Measurements from ENCODE around the gene CALU.

CALU gene

GRCh38 chr7:128725531-128725930, 13.6 kb upstream of the CALU start:
- no peak for DNase-seq

DNA sequence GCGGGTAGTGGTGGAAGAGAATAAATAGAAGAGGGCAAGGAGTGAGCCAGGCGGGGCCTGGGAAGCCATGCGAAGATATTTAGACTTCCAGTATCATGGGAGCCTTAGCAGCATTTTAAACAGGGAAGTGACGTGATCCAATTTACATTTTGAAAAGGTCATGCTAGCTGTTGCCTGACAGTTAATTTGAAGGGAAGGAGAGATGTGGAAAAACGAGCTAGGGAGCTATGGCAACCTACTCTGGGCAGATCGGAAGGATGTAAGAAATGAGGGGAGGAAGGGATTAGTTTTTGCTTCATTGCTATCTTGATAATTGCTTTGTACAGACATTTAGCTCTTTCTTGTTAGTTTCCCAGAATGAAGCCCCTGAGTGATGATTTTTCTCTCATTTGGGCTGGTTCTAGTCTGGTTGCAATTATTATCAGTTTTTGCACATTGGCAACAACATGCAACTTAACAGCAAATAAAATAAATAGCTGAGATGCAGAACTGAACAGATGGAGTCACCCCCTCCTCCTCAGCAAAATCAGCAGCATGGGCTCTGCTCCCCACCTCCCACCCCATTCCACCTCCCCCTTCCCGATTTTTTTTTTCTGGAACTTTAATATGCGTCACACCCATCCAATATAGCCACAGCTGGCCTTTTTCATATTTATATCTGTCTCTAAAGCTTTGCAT, 13.0 kb upstream of the CALU start:
- DNase-seq = no peak

DNA sequence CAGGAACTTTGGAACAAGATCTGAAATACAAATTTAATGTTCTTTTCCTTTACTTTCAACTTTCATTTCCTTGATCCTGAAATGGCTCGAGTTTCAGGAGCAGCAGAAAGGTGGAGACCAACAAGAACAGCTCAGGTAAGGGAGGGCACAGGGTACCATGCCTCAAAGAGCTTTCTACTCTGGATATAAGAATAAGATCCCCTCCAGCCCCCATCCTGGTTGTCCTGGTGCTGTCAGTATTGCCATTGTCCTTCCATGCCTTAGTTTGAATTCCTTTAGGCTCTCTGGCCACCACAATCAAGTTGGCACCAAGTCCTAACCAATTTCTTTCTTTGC, 12.5 kb upstream of the CALU start:
- no peak for DNase-seq

DNA sequence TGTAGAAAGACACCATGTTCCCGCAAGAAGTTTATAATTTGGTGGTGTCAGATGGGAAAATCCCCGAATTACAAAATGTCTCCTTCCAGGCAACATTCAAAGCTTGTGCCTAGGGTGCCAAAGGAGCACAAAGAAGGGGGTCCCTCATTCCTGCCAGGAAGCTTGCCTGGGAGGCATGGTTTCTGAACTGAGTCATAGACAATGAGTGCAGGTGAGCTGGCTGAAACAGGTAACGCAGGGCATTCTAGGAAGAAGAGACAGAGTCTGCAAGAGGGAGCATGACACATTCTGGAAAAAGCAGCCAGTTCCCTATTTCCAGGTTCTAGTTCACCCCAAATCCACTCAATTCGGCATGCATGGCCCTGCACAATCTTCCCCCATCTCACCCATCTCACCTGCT, 11.9 kb upstream of the CALU start:
- no peak for DNase-seq

DNA sequence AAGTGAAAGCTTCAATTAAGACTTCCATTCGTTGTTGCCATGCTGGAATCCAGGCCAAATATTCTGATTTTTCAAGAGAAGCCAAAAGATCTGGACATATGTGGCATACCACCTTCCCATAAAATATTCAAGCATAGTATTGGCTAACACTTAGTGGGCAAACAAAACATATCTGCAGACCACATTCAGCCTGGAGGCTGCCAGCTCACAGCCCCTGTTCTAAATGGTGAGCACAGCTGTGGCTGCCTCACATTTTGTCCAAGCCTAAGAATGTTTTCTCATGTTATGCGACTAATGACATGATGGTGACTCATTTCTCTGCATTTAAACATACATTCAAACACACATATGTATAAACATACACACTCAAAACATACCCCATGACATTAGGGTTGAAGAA, 10.6 kb upstream of the CALU start:
- no peak for DNase-seq

DNA sequence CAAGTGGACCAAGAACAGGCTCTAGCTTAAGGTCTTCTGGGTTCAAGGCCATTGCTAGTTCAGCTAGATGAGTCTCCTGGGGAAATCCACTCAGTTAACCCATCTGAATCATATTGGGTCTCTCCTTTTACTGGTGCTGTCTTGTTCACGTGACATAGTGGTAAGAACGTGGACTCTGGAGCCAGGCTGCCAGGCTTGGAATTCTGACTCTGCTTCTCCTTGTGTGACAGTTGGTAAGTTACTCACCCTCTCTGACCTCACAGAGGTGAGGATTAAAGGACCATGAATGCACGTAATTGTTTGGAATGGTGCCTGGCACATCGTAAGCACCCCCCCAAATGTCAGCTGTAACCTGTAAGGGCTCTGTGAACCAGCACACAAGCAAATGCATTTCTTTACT, 9.7 kb upstream of the CALU start:
- DNase-seq = no peak

- no peak for DNase-seq
These were observed 8.0 kb upstream of the CALU start for GRCh38 chr7:128731184-128731583.

- no peak for DNase-seq
These were observed 6.5 kb upstream of the CALU start for GRCh38 chr7:128732521-128733277.

DNA sequence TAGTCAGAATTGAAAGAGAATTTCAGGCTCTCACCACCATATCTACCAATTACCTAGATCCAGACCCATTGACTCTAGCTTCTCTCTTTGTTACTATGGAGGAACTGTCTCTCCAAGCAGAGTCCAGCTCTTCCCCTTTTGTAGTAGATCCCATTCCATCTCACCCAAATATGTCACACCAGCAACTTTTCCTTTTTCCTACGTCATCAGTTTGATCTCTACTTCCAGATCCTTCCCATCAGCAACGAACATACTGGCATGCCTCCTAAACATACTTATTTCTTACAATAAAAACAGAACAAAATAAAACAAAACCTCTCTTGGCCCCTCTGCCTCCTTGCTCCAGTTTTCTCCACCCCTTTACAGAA, 5.9 kb upstream of the CALU start:
- no peak for DNase-seq

DNA sequence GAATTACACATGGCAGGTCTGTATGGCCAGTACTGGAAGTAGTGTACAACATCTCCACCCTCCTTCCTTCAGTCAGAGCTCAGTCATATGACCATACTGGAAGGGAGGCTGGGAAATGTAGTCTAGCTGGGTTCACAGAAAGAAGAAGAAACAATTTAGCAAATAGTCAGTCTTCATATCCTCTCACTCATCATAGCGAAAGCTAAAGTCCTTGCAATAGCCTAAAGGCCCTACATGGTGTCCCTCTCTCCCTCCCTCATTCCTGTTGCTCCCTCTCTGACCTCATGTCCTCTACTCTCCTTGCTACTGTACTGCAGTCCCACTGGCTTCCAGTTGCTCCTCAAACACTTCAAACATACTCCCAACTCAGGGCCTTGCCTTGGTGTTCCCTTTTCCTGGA, 4.3 kb upstream of the CALU start:
- DNase-seq = no peak

- no peak for DNase-seq
These were observed 3.7 kb upstream of the CALU start for GRCh38 chr7:128735436-128735835.

DNA sequence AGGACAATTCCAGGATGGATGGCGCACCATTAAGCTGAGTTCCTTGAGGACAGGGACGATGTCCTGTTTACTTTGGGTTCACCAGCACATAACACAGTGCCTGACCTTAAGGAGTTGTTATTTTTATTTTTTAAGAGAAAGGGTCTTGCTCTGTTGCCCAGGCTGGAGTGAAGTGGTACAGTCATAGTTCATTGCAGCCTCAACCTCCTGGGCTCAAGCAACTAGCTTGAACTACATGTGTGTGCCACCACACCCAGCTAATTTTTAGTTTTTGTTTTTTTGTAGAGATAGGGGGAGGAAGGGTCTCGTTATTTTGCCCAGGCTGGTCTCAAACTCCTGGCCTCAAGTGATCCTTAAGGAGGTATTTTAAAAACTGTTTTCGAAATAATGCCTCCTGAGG, 1.7 kb upstream of the CALU start:
- DNase-seq = no peak

- DNase-seq = no peak
These were observed 1.2 kb upstream of the CALU start for GRCh38 chr7:128737867-128738385.

DNA sequence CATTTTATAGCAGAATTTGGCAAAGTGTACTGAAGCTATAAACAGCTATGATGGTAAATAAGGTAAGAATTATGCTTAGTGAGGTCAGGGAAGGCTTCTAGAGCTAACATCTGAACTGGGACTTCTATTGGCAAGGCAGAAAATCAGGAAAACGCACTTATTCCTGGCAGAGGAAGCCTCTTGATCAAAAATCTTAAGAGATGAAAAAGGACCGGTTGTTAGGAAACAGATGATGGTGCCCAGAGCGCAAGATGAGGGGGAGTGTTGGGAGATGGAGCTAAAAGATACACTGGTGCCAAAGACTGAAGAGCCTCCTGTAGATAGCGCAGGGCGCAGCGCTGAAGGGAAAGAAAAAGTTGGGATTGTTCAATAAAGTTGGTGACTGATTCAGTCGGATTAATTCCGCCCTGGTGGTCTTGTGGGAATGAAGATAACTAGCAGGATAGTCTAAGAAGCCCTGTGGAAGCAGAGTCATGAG, 550 bp upstream of the CALU start:
- no peak for DNase-seq

DNA sequence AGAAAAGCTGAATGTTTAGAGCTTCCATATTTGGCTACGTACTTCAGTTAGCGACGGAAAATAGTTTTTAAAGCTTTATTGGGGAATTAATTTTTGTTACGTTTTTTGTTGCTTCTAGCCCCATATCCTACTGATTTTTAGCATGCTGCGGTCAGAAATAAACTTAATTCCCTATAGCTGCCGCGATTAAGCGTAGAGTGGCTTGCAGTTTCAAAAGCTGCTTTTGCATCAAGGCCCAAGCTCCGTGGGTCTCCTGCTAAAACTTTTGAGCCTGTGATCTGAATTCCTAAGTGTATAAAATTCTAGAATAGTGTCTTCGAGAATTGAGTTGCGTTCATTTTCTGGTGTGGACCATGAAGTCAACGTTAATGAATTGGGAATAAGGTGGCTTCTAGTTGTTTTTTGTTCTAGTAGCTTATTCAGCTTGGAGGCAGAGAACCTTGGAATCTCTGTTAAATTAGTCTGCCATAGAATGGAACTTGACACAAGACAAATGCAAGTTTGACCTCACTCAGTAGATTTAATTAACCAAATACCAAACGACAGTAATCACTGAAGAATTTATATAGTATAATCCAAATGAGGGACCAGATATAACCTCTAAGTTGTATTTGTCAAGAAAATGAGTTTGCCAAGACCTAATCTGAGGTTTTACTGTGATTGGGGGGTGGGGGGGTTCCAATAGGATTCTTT, 977 bp downstream of the CALU start:
- no peak for DNase-seq

GRCh38 chr7:128740996-128741395, 1.8 kb downstream of the CALU start:
- no peak for DNase-seq

- DNase-seq = no peak
These were observed 2.3 kb downstream of the CALU start for GRCh38 chr7:128741491-128741890.

DNA sequence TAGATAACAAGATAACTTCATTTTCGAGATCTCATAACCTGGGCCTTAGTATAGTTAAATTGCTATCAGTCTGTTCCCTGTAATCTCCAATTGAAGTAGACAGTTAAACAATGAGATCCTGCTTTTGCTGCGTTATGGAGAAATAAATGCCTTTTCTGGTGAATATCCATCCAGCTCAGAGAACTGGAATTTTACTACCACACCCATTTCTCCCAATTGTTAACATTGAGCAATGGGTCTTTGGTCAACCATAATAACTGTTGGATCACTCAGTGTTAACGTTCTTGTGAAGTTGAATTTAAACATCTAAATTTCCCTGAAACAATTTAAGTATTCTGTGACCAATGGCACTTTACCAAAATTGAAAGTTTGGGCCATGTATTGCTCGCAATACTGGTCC, 3.0 kb downstream of the CALU start:
- no peak for DNase-seq

DNA sequence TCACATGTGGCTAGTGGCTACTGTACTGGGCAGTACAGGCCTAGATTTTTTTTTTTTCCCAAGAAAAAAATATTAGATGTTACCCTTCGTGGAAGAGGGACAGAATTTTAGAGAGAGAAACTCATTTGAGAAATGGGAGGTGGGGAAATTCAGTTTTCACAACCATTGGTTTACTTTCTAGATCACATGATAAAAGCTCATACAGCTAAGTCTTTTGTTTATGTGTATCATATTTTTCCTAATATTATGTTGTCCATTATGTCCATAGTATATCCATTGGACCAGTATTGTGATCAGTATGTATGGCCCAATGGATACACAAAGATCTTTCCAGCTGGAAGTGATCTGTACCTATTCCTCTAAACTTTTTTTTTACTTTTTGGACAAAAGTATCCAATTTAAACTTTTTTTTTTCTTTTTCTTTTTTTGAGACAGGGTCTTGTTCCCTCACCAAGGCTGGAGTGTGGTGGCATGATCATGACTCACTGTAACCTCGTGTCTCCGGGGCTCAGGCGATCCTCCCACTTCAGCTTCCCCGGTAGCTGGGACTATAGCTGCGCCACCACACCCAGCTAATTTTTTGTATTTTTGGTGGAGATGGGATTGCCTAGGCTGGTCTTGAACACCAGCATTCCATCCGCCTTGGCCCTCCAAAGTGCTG, 4.1 kb downstream of the CALU start:
- no peak for DNase-seq

- DNase-seq = no peak
These were observed 5.3 kb downstream of the CALU start for GRCh38 chr7:128744366-128744905.

DNA sequence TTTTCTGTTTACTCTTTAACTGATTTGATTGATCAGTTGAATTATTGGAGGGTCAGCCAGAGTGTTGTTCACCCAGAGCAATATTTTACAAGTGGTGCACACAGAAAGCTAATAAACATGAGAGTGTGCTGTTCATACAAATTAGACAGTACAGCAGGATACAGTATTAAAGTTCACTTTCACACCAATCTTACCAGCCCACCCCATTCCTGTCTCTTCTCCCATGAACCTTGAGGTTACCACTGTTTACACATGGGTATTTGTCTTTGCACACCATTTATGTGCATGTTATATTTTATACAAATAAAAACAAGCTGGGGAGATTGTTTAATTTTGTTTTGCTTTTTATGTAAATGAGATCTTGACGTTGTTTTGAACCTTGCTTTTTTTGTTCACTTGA, 6.5 kb downstream of the CALU start:
- no peak for DNase-seq

DNA sequence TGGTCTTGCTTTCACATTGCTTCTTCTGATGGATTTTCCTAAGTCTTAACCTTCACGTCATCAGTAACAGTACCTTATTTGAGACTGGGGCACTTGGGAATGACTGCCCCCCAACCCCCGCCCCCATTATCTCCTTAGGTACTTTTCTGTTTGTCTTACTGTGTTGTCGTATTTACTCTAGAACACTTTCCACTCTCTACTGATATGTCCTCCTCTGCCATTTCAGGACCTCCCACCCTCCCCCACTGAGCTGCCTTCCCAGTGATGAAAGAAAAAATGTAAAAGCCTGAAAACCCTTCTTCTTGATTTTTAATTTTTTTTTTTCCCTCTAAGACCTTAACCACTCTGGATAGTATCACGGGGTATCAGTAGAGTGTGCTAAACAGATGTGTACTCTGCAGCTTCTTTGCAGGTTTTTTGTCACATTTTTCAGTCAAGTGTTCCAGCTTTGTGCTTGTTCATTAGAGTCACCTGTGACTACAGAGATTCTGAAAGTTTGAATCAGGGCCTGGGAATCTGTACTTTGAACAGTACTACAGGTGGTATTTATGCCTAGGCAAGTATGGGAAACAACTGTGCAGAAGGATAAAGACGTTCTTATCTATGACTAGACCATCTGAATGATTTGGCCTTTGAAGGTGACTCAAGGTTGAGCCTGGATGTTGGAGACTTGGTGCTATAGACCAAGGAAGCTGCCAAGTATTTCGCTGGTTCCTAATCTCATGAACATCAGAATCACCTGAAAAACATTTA, 8.3 kb downstream of the CALU start:
- no peak for DNase-seq
